GM18870 (cell line): ENCODE data around the gene SMG7.

ENCODE experiments used
- ATAC-seq: cut with Tn5 transposase; IDR thresholded peaks from one replicate; pipeline ENCODE4 v1.9.1; 2021; ENCODE audit warnings: moderate library complexity; ENCODE audit not compliant: unreplicated experiment

SMG7 gene

DNA sequence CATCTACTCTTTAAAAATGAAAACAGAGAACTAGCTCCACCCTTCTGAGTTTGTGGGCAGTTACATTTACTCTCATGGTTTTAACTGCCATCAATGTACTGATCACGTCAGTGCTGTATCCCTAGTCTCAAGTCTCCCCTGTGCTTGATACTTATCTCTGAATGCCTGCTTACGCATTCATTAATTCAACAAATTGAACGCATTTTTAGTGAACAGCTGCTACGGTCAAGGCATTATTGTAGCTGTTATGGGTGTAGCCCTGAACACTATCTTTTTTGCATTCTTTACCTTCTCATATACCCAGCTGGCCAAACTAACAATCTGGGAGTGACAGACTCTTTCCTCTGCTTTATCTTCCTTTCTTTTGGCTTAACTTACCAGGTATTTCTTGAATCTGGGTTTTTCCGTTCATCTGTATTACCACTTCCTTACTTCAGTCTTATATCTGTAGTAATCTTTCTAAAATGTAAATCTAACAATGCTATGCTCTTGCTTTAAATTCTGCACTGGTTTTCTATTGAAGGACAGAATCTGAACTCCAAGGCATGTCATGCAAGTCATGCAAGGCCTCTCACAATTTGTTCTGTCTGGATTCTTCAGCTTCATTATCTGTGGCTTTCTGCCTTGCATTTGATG, 33.3 kb downstream of the SMG7 start:
- ATAC-seq: no peak

GRCh38 chr1:183506561-183506960, 34.3 kb downstream of the SMG7 start:
- no peak for ATAC-seq

GRCh38 chr1:183508694-183509093, 36.4 kb downstream of the SMG7 start:
- ATAC-seq: no peak

GRCh38 chr1:183512450-183512849, 40.2 kb downstream of the SMG7 start:
- ATAC-seq: no peak

DNA sequence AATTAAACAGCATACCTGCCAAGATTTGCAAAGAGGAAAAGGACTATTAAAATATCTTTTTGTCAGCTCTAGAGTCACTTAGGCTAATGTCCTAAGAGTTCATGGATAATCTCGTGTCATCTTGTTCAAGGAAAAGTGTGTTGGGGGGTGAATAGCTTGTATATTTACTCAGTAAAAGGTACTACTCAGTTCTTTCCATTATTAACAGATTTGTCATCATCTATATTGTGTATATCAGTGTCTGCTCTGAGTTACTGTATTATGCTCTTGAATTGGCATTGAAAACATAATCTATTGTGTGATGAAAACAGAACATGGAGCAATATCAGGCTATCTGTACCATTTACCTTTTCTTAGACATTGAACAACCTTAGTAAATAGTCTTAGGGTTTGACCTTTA, 41.9 kb downstream of the SMG7 start:
- ATAC-seq: no peak

- no peak for ATAC-seq
Observed at GRCh38 chr1:183515002-183515689, 42.8 kb downstream of the SMG7 start.

- no peak for ATAC-seq
Observed at GRCh38 chr1:183516725-183517124, 44.4 kb downstream of the SMG7 start.

DNA sequence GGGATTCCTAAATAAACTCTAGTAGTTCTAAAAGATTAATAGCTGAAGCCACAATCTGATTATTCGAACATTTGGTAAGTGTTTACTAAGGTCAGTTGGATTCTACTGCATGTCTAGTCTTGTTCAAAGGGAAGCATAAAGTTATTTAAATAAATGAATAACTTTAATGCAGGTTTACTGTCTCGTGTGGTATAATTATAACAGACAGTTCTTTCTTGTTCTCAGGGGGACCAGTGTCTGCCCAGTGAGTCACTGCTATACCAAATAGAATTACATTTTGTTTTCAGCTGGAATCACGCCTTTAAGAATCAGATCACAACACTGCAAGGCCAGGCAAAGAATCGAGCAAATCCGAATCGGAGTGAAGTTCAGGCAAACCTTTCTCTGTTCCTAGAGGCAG, 45.1 kb downstream of the SMG7 start:
- ATAC-seq: no peak

GRCh38 chr1:183520379-183520778, 48.1 kb downstream of the SMG7 start:
- no peak for ATAC-seq

GRCh38 chr1:183522104-183522503, 49.8 kb downstream of the SMG7 start:
- no peak for ATAC-seq

DNA sequence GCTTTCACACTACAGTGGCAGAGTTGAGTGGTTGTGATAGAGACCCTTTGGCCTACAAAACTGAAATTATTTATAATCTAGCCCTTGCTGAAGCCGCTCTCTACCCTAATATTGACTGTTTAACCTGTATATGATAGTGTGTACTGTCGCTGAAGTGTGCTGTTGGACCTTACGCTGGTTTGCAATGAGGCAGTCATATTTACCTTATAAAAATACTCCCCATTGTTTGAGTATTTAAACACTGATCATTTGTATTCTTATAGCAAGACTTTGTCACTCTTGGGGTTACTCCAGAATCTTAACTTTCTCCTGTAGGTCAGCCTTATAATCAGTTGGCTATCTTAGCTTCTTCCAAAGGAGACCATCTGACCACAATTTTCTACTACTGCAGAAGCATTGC, 56.3 kb downstream of the SMG7 start:
- ATAC-seq: no peak

DNA sequence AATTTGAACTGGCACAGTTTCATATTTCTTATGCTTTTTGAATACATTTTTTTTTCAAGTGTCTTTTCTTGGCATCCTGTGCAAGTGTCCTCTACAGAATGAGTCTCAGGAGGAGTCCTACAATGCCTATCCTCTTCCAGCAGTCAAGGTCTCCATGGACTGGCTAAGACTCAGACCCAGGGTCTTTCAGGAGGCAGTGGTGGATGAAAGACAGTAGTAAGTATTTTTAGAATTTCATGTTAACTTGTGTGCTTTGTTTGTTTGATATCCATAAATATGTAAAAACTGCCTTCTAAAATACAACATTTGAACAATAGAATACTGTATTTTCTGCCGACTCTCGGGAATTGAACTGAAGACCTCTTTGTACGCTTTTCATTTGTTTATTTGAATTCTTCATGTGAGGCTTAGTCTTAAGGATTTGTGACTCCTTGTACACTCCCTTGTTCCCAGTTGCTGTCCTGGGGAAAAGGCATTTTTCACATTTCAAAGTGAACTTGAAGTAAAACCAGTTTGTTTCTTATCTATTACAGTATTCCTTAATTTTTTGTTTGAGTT, 61.4 kb downstream of the SMG7 start:
- no peak for ATAC-seq

- no peak for ATAC-seq
Observed at GRCh38 chr1:183537405-183537804, 65.1 kb downstream of the SMG7 start.

DNA sequence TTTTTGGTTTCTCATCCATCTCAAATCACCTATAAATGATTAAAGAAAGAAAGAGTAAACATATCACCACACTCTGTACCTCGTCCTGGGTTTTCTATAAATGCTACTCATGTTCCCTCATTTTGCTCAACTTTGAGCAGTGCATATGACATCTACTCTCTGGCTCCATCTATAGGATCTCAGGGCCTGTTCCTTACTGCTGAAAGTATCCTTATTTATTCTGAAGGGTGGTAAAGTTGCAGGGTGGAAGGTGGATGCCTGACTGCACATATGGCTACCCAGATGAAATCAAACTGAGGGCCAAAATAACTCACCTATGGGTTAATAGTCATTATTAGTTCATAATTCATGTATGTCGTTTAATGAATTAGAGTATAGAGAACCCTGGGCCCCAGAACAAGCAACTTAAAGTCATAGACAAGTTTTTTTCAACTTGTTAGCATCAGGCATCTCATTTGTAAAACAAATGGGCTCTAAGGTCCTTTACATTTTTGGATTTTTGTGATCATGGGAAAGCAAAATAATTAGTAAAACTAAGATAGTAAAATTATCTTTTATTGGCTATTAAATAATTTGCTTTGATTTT, 71.4 kb downstream of the SMG7 start:
- ATAC-seq: no peak

DNA sequence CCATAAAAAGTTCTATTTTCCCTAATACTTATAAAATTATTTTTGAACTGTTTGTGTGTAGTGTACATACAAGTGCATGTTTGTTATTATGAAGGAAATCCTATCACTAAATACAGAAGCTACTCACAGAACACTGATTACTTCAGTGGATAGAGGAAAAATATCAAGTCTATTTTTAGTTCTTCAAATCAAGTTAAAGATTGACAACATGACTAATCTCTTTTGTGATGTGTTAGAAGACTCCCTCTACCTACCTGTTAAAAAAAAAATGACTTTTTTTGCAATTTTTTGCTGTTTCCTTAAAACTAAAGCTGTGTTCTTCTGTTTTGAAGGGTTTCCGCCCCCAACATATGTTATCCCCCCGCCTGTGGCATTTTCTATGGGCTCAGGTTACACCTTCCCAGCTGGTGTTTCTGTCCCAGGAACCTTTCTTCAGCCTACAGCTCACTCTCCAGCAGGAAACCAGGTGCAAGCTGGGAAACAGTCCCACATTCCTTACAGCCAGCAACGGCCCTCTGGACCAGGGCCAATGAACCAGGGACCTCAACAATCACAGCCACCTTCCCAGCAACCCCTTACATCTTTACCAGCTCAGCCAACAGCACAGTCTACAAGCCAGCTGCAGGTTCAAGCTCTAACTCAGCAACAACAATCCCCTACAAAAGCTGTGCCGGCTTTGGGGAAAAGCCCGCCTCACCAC, 72.4 kb downstream of the SMG7 start:
- ATAC-seq: no peak

DNA sequence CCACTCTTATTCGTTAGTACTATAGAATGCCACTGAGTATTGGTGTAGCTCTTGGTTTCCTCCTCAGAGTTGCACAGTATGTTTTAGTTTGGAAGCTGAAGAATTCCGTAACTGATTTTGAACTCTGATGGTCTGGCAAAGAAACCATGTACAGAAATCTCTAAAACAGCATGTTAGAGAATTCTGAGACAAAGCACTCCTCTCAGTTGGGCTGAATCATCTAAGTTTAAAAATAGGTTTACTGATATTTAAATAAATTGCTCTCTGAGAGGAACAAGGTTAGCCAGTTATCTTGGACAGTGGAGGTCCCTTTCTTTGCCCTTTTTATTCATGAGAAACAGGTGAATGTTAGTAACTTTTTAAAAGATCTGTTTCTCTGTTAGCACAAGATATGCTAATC, 74.1 kb downstream of the SMG7 start:
- ATAC-seq: no peak

- ATAC-seq: no peak
Observed at GRCh38 chr1:183548116-183548515, 75.8 kb downstream of the SMG7 start.

DNA sequence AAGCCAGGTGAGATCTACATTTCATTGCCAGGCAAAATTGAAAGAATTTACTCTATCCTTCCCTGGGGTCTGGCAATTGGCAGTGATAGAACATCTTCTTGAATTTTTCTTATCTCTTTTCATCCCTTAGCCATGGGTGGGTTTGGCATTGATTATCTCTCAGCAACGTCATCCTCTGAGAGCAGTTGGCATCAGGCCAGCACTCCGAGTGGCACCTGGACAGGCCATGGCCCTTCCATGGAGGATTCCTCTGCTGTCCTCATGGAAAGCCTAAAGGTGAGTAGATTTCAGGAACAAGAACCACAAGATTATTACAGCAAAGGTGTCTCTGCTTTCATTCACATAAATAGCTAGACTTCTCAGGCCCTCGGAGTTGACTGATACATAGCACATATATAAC, 78.6 kb downstream of the SMG7 start:
- ATAC-seq: no peak

DNA sequence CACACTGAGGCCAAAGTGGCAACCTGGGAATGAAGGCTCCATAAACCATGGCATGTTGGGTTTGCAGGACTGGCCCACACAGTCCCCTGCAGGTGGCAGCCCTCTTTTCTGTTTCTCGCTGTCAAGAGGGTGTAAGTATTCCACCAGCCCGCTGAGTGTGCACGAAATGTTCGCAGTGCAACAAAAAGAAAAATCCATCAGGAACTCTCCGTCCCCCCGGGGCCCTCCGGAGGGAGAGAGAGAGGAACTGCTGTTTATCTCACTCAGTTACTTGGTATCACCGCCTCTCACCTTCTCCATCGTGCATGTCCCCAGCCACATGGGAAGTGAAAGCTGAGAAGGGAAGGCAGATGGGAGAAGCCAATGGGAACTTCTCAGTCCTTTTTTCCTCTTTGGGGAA, 79.6 kb downstream of the SMG7 start:
- ATAC-seq: no peak

DNA sequence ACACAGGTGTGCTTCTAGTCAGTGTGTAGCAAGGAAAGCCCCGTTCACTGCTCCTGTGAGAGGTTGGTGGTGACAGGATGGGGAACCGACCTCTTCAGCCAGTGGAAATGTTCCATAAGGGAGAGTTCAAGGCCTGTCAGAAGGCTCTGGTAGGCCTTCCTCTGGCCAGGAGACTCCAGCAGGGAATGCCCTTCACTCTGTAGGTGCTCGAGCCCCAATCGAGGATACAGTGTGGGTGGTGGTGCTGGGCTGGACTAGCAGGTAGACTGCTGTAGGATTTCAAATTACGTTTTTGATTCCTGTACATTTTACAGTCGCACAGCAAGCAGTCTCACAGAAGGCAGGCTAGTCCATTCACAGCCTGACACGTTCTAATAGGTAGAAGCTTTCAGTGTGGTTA, 80.1 kb downstream of the SMG7 start:
- no peak for ATAC-seq

GRCh38 chr1:183552891-183553290, 80.6 kb downstream of the SMG7 start:
- ATAC-seq: no peak

- no peak for ATAC-seq
Observed at GRCh38 chr1:183553331-183553730, 81.0 kb downstream of the SMG7 start.
